Duodenal mucosa (tissue), 2 donors: ENCODE data around the gene BACE1-AS.
A peak's percentile ranks its signal among the peaks of the same experiment; 100 is the strongest.
"Not testable (repeated sequence)": the region's sequence is repeated elsewhere in the genome, so short reads cannot be mapped to it uniquely, and the experiment has no call there.

Experiments used
- H3K27ac ChIP-seq: one replicate; pipeline ENCODE4 v1.7.0; 2013; ENCODE audit warnings: low read depth, low read length
- H3K27me3 ChIP-seq, 2 donors: one replicate each; pipeline ENCODE4 v1.7.0; 2013; ENCODE audit warnings: low read length in 2 of 2, control low read depth in 1 of 2; ENCODE audit not compliant: insufficient read depth in 2 of 2, control insufficient read depth in 1 of 2
- H3K36me3 ChIP-seq, 2 donors: one replicate each; pipeline ENCODE4 v1.7.0; 2013; ENCODE audit warnings: low read length in 2 of 2, control low read depth in 1 of 2; ENCODE audit not compliant: insufficient read depth in 2 of 2, control insufficient read depth in 1 of 2
- H3K4me1 ChIP-seq, 2 donors: one replicate each; pipeline ENCODE4 v1.7.0; 2013; ENCODE audit warnings: low read length in 2 of 2, control low read depth in 1 of 2; ENCODE audit not compliant: insufficient read depth in 2 of 2, control insufficient read depth in 1 of 2
- H3K4me3 ChIP-seq, 2 donors: one replicate each; pipeline ENCODE4 v1.7.0; 2013; ENCODE audit warnings: low read length in 2 of 2, low read depth in 1 of 2
- H3K9ac ChIP-seq, 2 donors: one replicate each; pipeline ENCODE4 v1.7.0; 2013; ENCODE audit warnings: low read length in 2 of 2, low read depth in 1 of 2
- H3K9me3 ChIP-seq, 2 donors: one replicate each; pipeline ENCODE4 v1.7.0; 2013; ENCODE audit warnings: low read length in 2 of 2, control low read depth in 1 of 2; ENCODE audit not compliant: control insufficient read depth in 1 of 2

The BACE1-AS gene

GRCh38 chr11:117316197-117316961 lies 25.2 kb downstream of the BACE1-AS start, which contains the start of gene BACE1:
TSS of gene BACE1 (minus strand) at chr11:117316256. CDS start at chr11:117315795, 461 bp downstream.
- no peaks in the 10 kb centered on the region for H3K9me3 ChIP-seq
- H3K9ac ChIP-seq, result peak within 1 kb of the TSS; percentile 59 to 63
- peaks cover 0 to 3% of the 10 kb centered on the region in 2 donors for H3K27me3 ChIP-seq
- peaks cover 8 to 15% of the 10 kb centered on the region in 2 donors for H3K4me1 ChIP-seq
- H3K27ac ChIP-seq, result no peak within 1 kb of the TSS
- H3K4me3 ChIP-seq, result peak within 1 kb of the TSS; percentile 84 to 86
- H3K36me3 ChIP-seq, result no peaks in the 10 kb centered on the region

DNA sequence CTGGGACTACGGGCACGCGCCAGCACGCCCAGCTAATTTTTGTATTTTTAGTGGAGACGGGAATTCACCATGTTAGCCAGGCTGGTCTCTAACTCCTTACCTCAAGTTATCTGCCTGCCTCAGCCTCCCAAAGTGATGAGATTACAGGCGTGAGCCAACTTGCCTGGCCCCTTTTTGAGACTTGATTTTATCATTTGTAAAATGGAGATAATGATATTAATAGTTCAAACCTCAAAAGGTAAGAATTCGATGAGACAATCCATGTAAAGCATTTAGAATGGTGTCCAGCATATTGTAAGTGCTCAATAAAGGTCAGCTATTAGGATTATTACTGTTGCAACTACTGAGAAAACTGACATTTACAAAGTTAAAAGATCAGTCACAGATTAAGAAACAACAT lies 27.6 kb downstream of the BACE1-AS start:
- H3K27ac ChIP-seq, result no peak overlapping the region

GRCh38 chr11:117319214-117319840 lies 28.2 kb downstream of the BACE1-AS start:
- Histone ChIP-seq H3K27me3 (peaks cover 0 to 3% of the 10 kb centered on the region in 2 donors), H3K4me1 (peaks cover 8 to 15% of the 10 kb centered on the region in 2 donors), H3K27ac (no peak overlapping the region), H3K9ac (no peak overlapping the region), H3K4me3 (no peak overlapping the region), H3K9me3 (no peaks in the 10 kb centered on the region), H3K36me3 (no peaks in the 10 kb centered on the region)

More for the DNA sequence above, 27.6 kb downstream of the BACE1-AS start:
- H3K9ac ChIP-seq, result no peak overlapping the region
- H3K4me1 ChIP-seq, result peaks cover 8 to 15% of the 10 kb centered on the region in 2 donors
- H3K36me3 ChIP-seq, result no peaks in the 10 kb centered on the region
- H3K4me3 ChIP-seq, result no peak overlapping the region
- no peaks in the 10 kb centered on the region for H3K9me3 ChIP-seq
- peaks cover 0 to 3% of the 10 kb centered on the region in 2 donors for H3K27me3 ChIP-seq

DNA sequence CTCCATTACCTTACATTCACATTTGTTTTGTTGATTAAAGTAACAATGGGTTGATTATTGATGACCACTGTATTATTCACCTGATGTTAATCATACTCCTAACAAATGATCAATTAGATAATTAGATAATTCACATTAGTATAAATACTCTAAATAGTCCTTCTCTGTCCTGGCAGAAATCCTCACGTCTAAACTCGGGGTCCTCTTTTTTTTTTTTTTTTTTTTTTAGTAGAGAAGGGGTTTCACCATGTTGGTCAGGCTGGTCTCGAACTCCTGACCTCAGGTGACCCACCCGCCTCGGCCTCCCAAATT lies 36.1 kb downstream of the BACE1-AS start:
- H3K27me3 ChIP-seq, H3K27ac ChIP-seq, H3K36me3 ChIP-seq, H3K9me3 ChIP-seq, H3K4me1 ChIP-seq: not testable (repeated sequence)
- H3K4me3 ChIP-seq, result peak overlapping the region in 1 of 2 donors; percentile 85
- peak overlapping the region in 1 of 2 donors; percentile 56 for H3K9ac ChIP-seq

DNA sequence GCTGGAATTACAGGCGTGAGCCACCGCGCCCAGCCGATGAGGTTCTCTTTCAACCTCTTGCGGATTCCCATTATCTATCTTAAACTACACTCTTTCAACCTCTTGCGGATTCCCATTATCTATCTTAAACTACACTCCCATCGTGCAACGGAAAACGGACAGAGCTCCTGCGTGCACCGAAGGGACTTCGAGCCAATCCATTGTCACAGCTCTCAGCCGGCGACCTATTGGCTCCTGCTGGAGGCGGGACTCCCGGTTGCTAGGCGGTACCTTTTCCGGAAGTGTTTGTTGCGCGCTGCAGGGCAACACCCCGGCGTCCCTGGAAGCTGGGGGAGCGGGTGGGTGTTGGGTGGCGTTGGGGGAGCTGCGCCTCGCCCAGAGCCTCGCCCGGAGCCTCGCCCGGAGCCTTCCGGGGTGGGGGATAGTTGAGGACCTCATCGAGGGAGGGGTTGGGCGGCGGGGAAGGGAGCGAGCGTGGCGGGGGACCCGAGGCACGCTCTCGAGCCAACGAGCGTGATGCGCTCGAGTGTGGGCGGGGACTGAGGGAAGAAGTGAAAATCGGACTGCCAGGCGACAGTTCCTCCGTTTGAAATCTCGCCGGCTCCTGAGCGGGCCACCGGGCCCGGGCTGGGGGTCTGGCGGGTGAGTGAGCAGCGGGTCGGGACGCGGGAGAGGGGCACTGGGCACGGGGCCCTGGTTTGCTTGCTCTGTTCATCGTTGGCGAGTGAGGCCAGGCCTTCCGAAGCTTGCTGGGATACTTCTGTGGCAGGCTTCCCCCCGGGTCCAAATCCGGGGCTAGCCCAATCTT lies 36.6 kb downstream of the BACE1-AS start, which contains the start of gene CEP164:
CEP164 (plus strand) TSS at position 288 of the 808 bp plus-strand sequence. CDS start 10,733 bp downstream, outside the sequence.
- Histone ChIP-seq H3K9ac (peak within 1 kb of the TSS; percentile 56 to 69), H3K27me3 (no peaks in the 10 kb centered on the region), H3K9me3 (no peaks in the 10 kb centered on the region), H3K36me3 (no peaks in the 10 kb centered on the region), H3K4me1 (peaks cover 9 to 10% of the 10 kb centered on the region in 2 donors), H3K27ac (peak within 1 kb of the TSS; percentile 89), H3K4me3 (peak within 1 kb of the TSS; percentile 85 to 92)

GRCh38 chr11:117328375-117329010 lies 37.3 kb downstream of the BACE1-AS start:
- H3K9ac ChIP-seq, result peak overlapping the region; percentile 56 to 69
- peak overlapping the region; percentile 85 to 92 for H3K4me3 ChIP-seq
- no peaks in the 10 kb centered on the region for H3K36me3 ChIP-seq
- H3K27me3 ChIP-seq, result no peaks in the 10 kb centered on the region
- peak overlapping the region; percentile 89 for H3K27ac ChIP-seq
- H3K4me1 ChIP-seq, result peaks cover 9 to 10% of the 10 kb centered on the region in 2 donors
- no peaks in the 10 kb centered on the region for H3K9me3 ChIP-seq

GRCh38 chr11:117332843-117333242 lies 41.7 kb downstream of the BACE1-AS start:
- peaks cover 0 to 6% of the 10 kb centered on the region in 2 donors for H3K36me3 ChIP-seq
- H3K27me3 ChIP-seq, result no peaks in the 10 kb centered on the region
- no peak overlapping the region for H3K4me3 ChIP-seq
- H3K4me1 ChIP-seq, result peaks cover 9 to 10% of the 10 kb centered on the region in 2 donors
- no peaks in the 10 kb centered on the region for H3K9me3 ChIP-seq
- H3K27ac ChIP-seq, result no peak overlapping the region
- H3K9ac ChIP-seq, result no peak overlapping the region

DNA sequence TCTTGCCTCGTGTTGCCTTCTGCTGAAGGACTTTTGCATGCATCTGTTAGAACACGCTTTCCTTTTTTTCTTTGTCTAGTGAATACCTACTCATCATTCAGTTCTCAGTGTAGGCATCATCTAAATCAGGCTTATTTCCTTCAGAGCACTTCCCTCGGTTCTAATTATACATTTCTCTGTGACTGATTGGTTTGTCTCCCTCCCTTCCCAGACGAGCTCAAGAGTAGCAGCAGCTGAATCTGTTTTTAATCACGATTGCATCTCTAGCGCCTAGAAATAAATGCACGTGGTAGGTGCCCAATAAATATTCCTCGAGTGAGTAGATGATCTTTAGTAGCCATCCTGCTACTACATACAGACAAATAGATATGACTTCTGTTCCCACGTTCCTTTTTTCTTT lies 42.8 kb downstream of the BACE1-AS start:
- H3K9me3 ChIP-seq, result no peaks in the 10 kb centered on the region
- no peak overlapping the region for H3K4me3 ChIP-seq
- peaks cover 3 to 4% of the 10 kb centered on the region in 2 donors for H3K4me1 ChIP-seq
- no peaks in the 10 kb centered on the region for H3K27me3 ChIP-seq
- H3K27ac ChIP-seq, result no peak overlapping the region
- no peak overlapping the region for H3K9ac ChIP-seq
- H3K36me3 ChIP-seq, result peaks cover 0 to 6% of the 10 kb centered on the region in 2 donors

- Histone ChIP-seq H3K4me3 (no peak overlapping the region), H3K9ac (no peak overlapping the region), H3K36me3 (peaks cover 0 to 6% of the 10 kb centered on the region in 2 donors), H3K9me3 (no peaks in the 10 kb centered on the region), H3K27ac (no peak overlapping the region), H3K4me1 (no peaks in the 10 kb centered on the region), H3K27me3 (no peaks in the 10 kb centered on the region)
These were observed 43.8 kb downstream of the BACE1-AS start for GRCh38 chr11:117334896-117335295.
